GM06990 (cell line): ENCODE data around the gene GRIA1.
A peak's percentile ranks its signal among the peaks of the same experiment; 100 is the strongest.

Experiments used
- DNase-seq: peaks from one replicate; pipeline ENCODE4 v3.0.0-alpha.2; 2011; ENCODE audit not compliant: insufficient read length; ENCODE audit errors: extremely low read depth
- H3K27me3 ChIP-seq: replicated peaks from 2 replicates; pipeline ENCODE4 v1.6.0; 2011; ENCODE audit warnings: low read length; ENCODE audit not compliant: control insufficient read depth, insufficient read depth
- H3K36me3 ChIP-seq: 2 replicates; pipeline ENCODE4 v1.5.1; 2011; ENCODE audit warnings: low read length; ENCODE audit not compliant: control insufficient read depth, insufficient read depth
- H3K4me3 ChIP-seq: replicated peaks from 2 replicates; pipeline ENCODE4 v1.5.1; 2011; ENCODE audit warnings: low read depth, mild to moderate bottlenecking, control low read depth, low read length
- CTCF ChIP-seq: IDR thresholded peaks from 2 replicates; pipeline ENCODE4 v1.5.1; 2011; ENCODE audit warnings: low read length, control low read depth, mild to moderate bottlenecking, inconsistent platforms; ENCODE audit not compliant: insufficient read depth, poor library complexity, severe bottlenecking

GRIA1 gene

GRCh38 chr5:153469423-153469822 lies 21.0 kb upstream of the GRIA1 start:
- no peak for DNase-seq
- Histone ChIP-seq H3K4me3 (no peak overlapping the region), H3K36me3 (no peaks in the 10 kb centered on the region), H3K27me3 (no peaks in the 10 kb centered on the region)
- TF ChIP-seq CTCF: no peak

- Histone ChIP-seq H3K27me3 (no peaks in the 10 kb centered on the region), H3K4me3 (no peak overlapping the region), H3K36me3 (no peaks in the 10 kb centered on the region)
- TF ChIP-seq CTCF: no peak
- no peak for DNase-seq
These were observed 19.7 kb upstream of the GRIA1 start for GRCh38 chr5:153470736-153471135.

- TF ChIP-seq CTCF: no peak
- DNase-seq: no peak
- H3K27me3 ChIP-seq: no peaks in the 10 kb centered on the region
- H3K36me3 ChIP-seq: no peaks in the 10 kb centered on the region
- H3K4me3 ChIP-seq: no peak overlapping the region
These were observed 13.7 kb upstream of the GRIA1 start for GRCh38 chr5:153476767-153477166.

- Histone ChIP-seq H3K4me3 (no peak overlapping the region), H3K27me3 (no peaks in the 10 kb centered on the region), H3K36me3 (no peaks in the 10 kb centered on the region)
- no peak for TF ChIP-seq CTCF
- peak; percentile 19 for DNase-seq
These were observed 10.1 kb upstream of the GRIA1 start for GRCh38 chr5:153480401-153480800.

GRCh38 chr5:153483482-153483881 lies 7.0 kb upstream of the GRIA1 start:
- Histone ChIP-seq H3K27me3 (no peaks in the 10 kb centered on the region), H3K4me3 (no peak overlapping the region), H3K36me3 (no peaks in the 10 kb centered on the region)
- no peak for TF ChIP-seq CTCF
- DNase-seq: no peak

GRCh38 chr5:153485641-153486040 lies 4.8 kb upstream of the GRIA1 start:
- Histone ChIP-seq H3K36me3 (no peaks in the 10 kb centered on the region), H3K4me3 (no peak overlapping the region), H3K27me3 (no peaks in the 10 kb centered on the region)
- no peak for TF ChIP-seq CTCF
- DNase-seq: no peak
